ENCODE measurements around the gene MKKS.

Gene MKKS

GRCh38 chr20:10352934-10353824 is 80.8 kb downstream of the MKKS start:
- intact Hi-C loops (cut with DNase I) = no loop called here
- DNase-seq = no peak
